Measurements from ENCODE around the gene GDF3. TPM values are rescaled to one million over a fixed set of nuclear protein-coding genes. Genes with fewer than 3 reads are reported as not detected.

Gene GDF3
- total RNA-seq, 1 donor from 2014 or later, result not detected

GRCh38 chr12:7719946-7720730, 24.6 kb upstream of the GDF3 start:
- H3K27me3 Mint-ChIP-seq (ENCODE audit: low read depth), result no peaks in the 10 kb centered on the region
- no peaks in the 10 kb centered on the region for H3K36me3 Mint-ChIP-seq
- no peak overlapping the region for H3K27ac Mint-ChIP-seq
- peaks cover 6% of the 10 kb centered on the region for H3K4me1 Mint-ChIP-seq
- no peak for DNase-seq (ENCODE audit: low spot score in 2 of 2, unreplicated experiment in 2 of 2)
- no peak for TF ChIP-seq CTCF (IDR thresholded peaks at IDR 0.05; ENCODE audit: unreplicated experiment)
- no peak overlapping the region for H3K4me3 Mint-ChIP-seq
- no peaks in the 10 kb centered on the region for H3K9me3 Mint-ChIP-seq

- H3K9me3 Mint-ChIP-seq, result peaks cover 6% of the 10 kb centered on the region
- H3K4me3 Mint-ChIP-seq, result no peak overlapping the region
- TF ChIP-seq CTCF (IDR thresholded peaks at IDR 0.05; ENCODE audit: unreplicated experiment), result no peak
- H3K27me3 Mint-ChIP-seq (ENCODE audit: low read depth), result no peaks in the 10 kb centered on the region
- no peak overlapping the region for H3K27ac Mint-ChIP-seq
- peaks cover 7% of the 10 kb centered on the region for H3K4me1 Mint-ChIP-seq
- DNase-seq (ENCODE audit: low spot score in 2 of 2, unreplicated experiment in 2 of 2), result no peak
- H3K36me3 Mint-ChIP-seq, result no peaks in the 10 kb centered on the region
These were observed 20.8 kb upstream of the GDF3 start for GRCh38 chr12:7716381-7716780.

GRCh38 chr12:7712841-7713442, 17.4 kb upstream of the GDF3 start:
- no peak for DNase-seq (ENCODE audit: low spot score in 2 of 2, unreplicated experiment in 2 of 2)
- Mint-ChIP-seq H3K27ac (no peak overlapping the region), H3K4me1 (peaks cover 13% of the 10 kb centered on the region), H3K4me3 (no peak overlapping the region), H3K27me3 (ENCODE audit: low read depth) (no peaks in the 10 kb centered on the region), H3K9me3 (peaks cover 6% of the 10 kb centered on the region), H3K36me3 (no peaks in the 10 kb centered on the region)
- no peak for TF ChIP-seq CTCF (IDR thresholded peaks at IDR 0.05; ENCODE audit: unreplicated experiment)

- H3K4me3 Mint-ChIP-seq, result no peak within 1 kb of the TSS
- H3K36me3 Mint-ChIP-seq, result no peaks in the 10 kb centered on the region
- H3K27me3 Mint-ChIP-seq (ENCODE audit: low read depth), result no peaks in the 10 kb centered on the region
- H3K9me3 Mint-ChIP-seq, result peaks cover 6% of the 10 kb centered on the region
- no peak for DNase-seq (ENCODE audit: low spot score in 2 of 2, unreplicated experiment in 2 of 2)
- no peak within 1 kb of the TSS for H3K27ac Mint-ChIP-seq
- TF ChIP-seq CTCF (IDR thresholded peaks at IDR 0.05; ENCODE audit: unreplicated experiment), result no peak
- peaks cover 7% of the 10 kb centered on the region for H3K4me1 Mint-ChIP-seq
These were observed 15.6 kb upstream of the GDF3 start, which contains the start of gene DPPA3 for GRCh38 chr12:7711133-7711532. Gene DPPA3, plus strand, starts transcription at chr12:7711433. Its CDS starts 138 bp downstream, at chr12:7711571.

- Mint-ChIP-seq H3K4me1 (peaks cover 7% of the 10 kb centered on the region), H3K4me3 (no peak overlapping the region), H3K27me3 (ENCODE audit: low read depth) (no peaks in the 10 kb centered on the region), H3K36me3 (no peaks in the 10 kb centered on the region), H3K9me3 (peaks cover 6% of the 10 kb centered on the region), H3K27ac (no peak overlapping the region)
- TF ChIP-seq CTCF (IDR thresholded peaks at IDR 0.05; ENCODE audit: unreplicated experiment), result no peak
- DNase-seq (ENCODE audit: low spot score in 2 of 2, unreplicated experiment in 2 of 2), result no peak
These were observed 14.5 kb upstream of the GDF3 start for GRCh38 chr12:7709969-7710675.
